GM11168 (cell line): ENCODE measurements around the gene ERCC4.

Experiments
- in situ Hi-C: fragments of 300-500 bp; cut with MboI; formaldehyde crosslinking; loops from one replicate; pipeline ENCODE4 v1.12.0; 2022; ENCODE audit warnings: low sequenced_read_pairs; ENCODE audit not compliant: unreplicated experiment

The ERCC4 gene

GRCh38 chr16:13982451-13982850 is 62.5 kb downstream of the ERCC4 start:
- in situ Hi-C loops, result no loop called here

GRCh38 chr16:13983625-13984024 is 63.7 kb downstream of the ERCC4 start:
- in situ Hi-C loops, result no loop called here

- in situ Hi-C loops, result no loop called here
These were observed 64.8 kb downstream of the ERCC4 start for GRCh38 chr16:13984794-13985193.

- in situ Hi-C loops, result no loop called here
These were observed 68.1 kb downstream of the ERCC4 start for GRCh38 chr16:13988038-13988437.

GRCh38 chr16:13992322-13992721 is 72.4 kb downstream of the ERCC4 start:
- in situ Hi-C loops, result no loop called here

- in situ Hi-C loops, result no loop called here
These were observed 73.0 kb downstream of the ERCC4 start for GRCh38 chr16:13992976-13993375.

- in situ Hi-C loops, result no loop called here
These were observed 74.5 kb downstream of the ERCC4 start for GRCh38 chr16:13994239-13995106.

- in situ Hi-C loops, result no loop called here
These were observed 75.2 kb downstream of the ERCC4 start for GRCh38 chr16:13995194-13995593.

GRCh38 chr16:13996778-13997288 is 76.9 kb downstream of the ERCC4 start:
- in situ Hi-C loops, result no loop called here

GRCh38 chr16:13997526-13997925 is 77.6 kb downstream of the ERCC4 start:
- in situ Hi-C loops, result no loop called here

- in situ Hi-C loops, result no loop called here
These were observed 78.0 kb downstream of the ERCC4 start for GRCh38 chr16:13997933-13998332.

- in situ Hi-C loops, result no loop called here
These were observed 79.3 kb downstream of the ERCC4 start for GRCh38 chr16:13999071-13999894.

- in situ Hi-C loops, result no loop called here
These were observed 80.0 kb downstream of the ERCC4 start for GRCh38 chr16:13999895-14000425.

GRCh38 chr16:14001521-14001920 is 81.6 kb downstream of the ERCC4 start:
- in situ Hi-C loops, result no loop called here
